ENCODE data around the gene MARCHF6.
"Not testable (repeated sequence)": the region's sequence is repeated elsewhere in the genome, so short reads cannot be mapped to it uniquely, and the experiment has no call there.

Gene MARCHF6

DNA sequence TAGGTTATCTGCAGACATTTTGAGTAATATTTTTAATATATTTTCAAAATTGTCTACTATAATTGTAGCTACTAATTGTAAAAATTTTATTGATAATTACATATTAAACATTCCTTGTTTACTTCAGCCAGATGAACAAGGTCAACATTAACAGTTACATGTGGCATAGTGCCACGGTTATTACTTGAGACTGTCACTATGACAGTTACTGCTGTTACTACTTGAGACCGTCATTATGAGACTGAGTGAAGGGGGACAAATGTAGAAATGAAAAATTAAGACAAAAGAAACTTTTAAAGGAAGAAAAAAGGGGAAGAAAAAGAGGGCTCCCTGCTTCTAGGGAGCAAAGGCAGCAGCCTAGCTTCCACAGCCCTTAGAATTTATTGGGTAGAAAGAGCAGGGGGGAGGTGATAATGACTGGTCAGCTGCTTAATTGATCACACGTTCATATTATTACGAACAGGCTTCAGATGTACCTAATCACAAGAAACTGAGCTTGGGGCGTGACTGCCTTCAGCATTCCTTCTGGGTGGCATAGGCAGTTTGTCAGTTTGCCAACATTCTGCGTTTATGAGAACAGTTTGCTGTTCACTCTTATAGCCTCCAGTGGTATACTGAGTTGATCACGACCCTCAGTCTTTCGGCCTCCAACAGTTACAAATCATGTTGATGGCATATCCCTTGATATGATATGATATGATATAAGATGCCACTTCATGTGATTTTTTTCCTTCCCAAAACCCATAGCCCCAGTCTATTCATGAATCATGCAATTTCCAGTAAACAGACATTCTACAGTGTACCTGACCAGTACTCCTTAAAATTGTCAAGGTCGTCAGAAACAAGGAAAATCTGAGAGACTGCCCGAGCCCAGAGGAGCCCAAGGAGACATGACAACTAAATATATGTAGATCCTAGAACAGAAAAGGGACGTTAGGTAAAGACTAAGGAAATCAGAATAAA is 13.1 kb downstream of the MARCHF6 start:
- Histone ChIP-seq H2AFZ (ENCODE audit: low read length, unreplicated experiment) (no peak overlapping the region), H3K27me3 (ENCODE audit: insufficient read depth, low read length) (no peaks in the 10 kb centered on the region), H3K79me2 (ENCODE audit: control insufficient read depth, insufficient read depth, low read length, unreplicated experiment) (peaks cover 91% of the 10 kb centered on the region), H3K4me1 (ENCODE audit: control insufficient read depth, insufficient read depth, low read length, unreplicated experiment) (peaks cover 8% of the 10 kb centered on the region), H3K27ac (ENCODE audit: low read depth, low read length) (no peak overlapping the region), H3K4me3 (ENCODE audit: low read depth, low read length) (no peak overlapping the region), H3K36me3 (ENCODE audit: insufficient read depth, low read length) (no peaks in the 10 kb centered on the region)

DNA sequence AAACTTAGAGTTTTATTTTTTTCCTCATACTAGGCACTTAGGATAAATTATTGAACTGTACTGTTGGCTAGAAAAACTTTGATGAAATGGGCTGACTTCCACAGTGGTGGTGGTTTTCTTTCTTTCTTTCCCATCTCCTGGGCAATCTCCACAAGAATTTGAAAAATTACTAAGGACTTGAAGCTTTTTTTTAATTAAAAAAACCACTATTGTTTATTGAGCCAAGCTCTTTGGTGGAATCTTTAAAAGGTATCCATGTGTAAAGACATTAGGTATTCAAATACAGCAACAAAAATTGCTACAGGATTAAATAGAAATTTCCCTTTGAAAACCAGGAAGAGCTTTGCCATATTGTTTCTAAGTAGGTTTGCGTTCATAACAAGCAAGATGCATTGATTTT is 14.1 kb downstream of the MARCHF6 start:
- Histone ChIP-seq H3K4me3 (ENCODE audit: low read depth, low read length) (no peak overlapping the region), H3K79me2 (ENCODE audit: control insufficient read depth, insufficient read depth, low read length, unreplicated experiment) (peaks cover 92% of the 10 kb centered on the region), H3K27me3 (ENCODE audit: insufficient read depth, low read length) (no peaks in the 10 kb centered on the region), H2AFZ (ENCODE audit: low read length, unreplicated experiment) (no peak overlapping the region), H3K27ac (ENCODE audit: low read depth, low read length) (no peak overlapping the region), H3K36me3 (ENCODE audit: insufficient read depth, low read length) (no peaks in the 10 kb centered on the region), H3K4me1 (ENCODE audit: control insufficient read depth, insufficient read depth, low read length, unreplicated experiment) (peaks cover 8% of the 10 kb centered on the region)

DNA sequence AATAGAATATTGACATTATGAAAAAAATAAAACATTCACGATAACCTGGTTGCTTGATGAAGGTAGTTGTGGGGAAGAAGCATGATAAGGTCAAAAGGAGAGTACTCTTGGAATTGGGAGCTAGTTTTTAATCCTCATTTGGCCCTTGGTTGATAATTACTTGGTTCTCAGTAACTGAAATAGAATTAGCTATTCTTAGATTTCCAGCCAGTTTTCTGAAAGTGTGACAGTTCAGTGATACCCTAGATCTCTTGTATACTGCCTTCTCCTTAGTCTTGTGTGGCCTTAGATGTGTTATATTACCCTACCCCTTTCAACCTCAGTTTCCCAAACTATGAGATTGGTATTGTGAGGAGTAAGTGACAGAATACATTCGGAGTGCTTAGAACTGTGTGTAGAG is 17.4 kb downstream of the MARCHF6 start:
- Histone ChIP-seq H3K79me2 (ENCODE audit: control insufficient read depth, insufficient read depth, low read length, unreplicated experiment) (peaks cover 85% of the 10 kb centered on the region), H3K4me1 (ENCODE audit: control insufficient read depth, insufficient read depth, low read length, unreplicated experiment) (peaks cover 8% of the 10 kb centered on the region)

DNA sequence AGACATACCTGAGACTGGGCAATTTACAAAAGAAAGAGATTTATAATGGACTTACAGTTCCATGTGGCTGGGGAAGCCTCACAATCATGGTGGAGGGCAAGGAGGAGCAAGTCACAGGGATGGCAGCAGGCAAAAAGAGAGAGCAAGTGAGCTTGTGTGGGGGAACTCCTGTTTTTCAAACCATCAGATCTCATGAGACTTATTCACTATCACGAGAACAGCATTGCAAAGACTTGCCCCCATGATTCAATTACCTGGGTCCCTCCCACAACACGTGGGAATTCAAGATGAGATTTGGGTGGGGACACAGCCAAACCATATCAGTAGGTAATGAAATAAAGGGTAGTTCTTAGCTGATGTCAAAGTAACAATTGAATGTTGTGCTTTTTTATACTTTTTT is 17.9 kb downstream of the MARCHF6 start:
- peaks cover 83% of the 10 kb centered on the region for H3K79me2 ChIP-seq (ENCODE audit: control insufficient read depth, insufficient read depth, low read length, unreplicated experiment)
- not testable (repeated sequence) for H3K27ac ChIP-seq (ENCODE audit: low read depth, low read length); H2AFZ ChIP-seq (ENCODE audit: low read length, unreplicated experiment); H3K4me1 ChIP-seq (ENCODE audit: control insufficient read depth, insufficient read depth, low read length, unreplicated experiment); H3K36me3 ChIP-seq (ENCODE audit: insufficient read depth, low read length); H3K27me3 ChIP-seq (ENCODE audit: insufficient read depth, low read length); H3K4me3 ChIP-seq (ENCODE audit: low read depth, low read length)

More for the DNA sequence above, 17.4 kb downstream of the MARCHF6 start:
- Histone ChIP-seq H3K27ac (ENCODE audit: low read depth, low read length) (no peak overlapping the region), H3K27me3 (ENCODE audit: insufficient read depth, low read length) (no peaks in the 10 kb centered on the region), H3K36me3 (ENCODE audit: insufficient read depth, low read length) (no peaks in the 10 kb centered on the region), H2AFZ (ENCODE audit: low read length, unreplicated experiment) (no peak overlapping the region), H3K4me3 (ENCODE audit: low read depth, low read length) (no peak overlapping the region)

DNA sequence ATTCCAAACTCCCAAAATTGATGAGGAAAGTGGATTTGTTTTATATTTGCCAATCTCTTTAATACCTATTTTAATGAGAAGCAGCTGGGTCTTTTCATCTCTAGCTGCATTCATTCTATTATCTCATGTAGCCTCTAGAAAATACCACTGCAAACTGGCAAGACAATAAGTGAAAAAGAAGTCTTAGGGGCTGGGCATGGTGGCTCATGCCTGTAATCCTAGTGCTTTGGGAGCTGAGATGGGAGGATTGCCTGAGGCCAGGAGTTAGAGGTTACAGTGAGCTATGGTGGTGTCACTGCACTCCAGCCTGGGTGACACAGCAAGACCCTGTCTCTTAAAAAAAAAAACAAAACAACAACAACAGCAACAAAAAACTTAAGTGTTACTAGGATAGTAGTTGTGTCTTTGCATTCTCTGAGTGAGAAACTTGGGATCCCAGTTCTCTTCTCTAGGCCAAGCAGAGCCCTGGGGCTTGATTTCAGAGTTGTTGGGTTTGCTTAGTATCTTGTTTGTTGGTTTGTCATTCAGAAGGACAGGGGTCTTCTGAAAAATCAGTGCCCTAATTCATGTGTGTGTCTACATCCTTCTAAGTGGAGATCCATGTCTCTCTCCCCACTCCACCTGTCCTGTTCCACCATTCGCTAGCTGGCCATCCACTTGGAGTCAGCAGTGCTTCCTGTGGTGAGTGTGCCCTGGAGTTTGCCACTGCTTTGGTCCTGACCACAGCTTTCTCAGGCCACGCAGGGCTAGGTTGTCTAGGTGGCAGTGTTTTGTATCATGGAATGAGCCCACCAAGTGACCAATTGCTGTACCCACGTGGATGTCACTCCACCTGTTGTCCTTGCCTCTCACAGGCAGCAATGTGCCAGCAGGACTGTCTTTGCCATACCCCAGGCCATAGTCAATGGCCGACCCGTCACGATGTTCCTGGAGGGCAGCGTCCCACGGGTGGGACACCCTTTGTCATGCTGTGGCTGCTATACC is 19.5 kb downstream of the MARCHF6 start:
- Histone ChIP-seq H3K36me3 (ENCODE audit: insufficient read depth, low read length) (no peaks in the 10 kb centered on the region), H3K27me3 (ENCODE audit: insufficient read depth, low read length) (no peaks in the 10 kb centered on the region), H3K4me3 (ENCODE audit: low read depth, low read length) (no peak overlapping the region), H3K79me2 (ENCODE audit: control insufficient read depth, insufficient read depth, low read length, unreplicated experiment) (peaks cover 82% of the 10 kb centered on the region), H3K4me1 (ENCODE audit: control insufficient read depth, insufficient read depth, low read length, unreplicated experiment) (no peaks in the 10 kb centered on the region), H2AFZ (ENCODE audit: low read length, unreplicated experiment) (no peak overlapping the region), H3K27ac (ENCODE audit: low read depth, low read length) (no peak overlapping the region)

DNA sequence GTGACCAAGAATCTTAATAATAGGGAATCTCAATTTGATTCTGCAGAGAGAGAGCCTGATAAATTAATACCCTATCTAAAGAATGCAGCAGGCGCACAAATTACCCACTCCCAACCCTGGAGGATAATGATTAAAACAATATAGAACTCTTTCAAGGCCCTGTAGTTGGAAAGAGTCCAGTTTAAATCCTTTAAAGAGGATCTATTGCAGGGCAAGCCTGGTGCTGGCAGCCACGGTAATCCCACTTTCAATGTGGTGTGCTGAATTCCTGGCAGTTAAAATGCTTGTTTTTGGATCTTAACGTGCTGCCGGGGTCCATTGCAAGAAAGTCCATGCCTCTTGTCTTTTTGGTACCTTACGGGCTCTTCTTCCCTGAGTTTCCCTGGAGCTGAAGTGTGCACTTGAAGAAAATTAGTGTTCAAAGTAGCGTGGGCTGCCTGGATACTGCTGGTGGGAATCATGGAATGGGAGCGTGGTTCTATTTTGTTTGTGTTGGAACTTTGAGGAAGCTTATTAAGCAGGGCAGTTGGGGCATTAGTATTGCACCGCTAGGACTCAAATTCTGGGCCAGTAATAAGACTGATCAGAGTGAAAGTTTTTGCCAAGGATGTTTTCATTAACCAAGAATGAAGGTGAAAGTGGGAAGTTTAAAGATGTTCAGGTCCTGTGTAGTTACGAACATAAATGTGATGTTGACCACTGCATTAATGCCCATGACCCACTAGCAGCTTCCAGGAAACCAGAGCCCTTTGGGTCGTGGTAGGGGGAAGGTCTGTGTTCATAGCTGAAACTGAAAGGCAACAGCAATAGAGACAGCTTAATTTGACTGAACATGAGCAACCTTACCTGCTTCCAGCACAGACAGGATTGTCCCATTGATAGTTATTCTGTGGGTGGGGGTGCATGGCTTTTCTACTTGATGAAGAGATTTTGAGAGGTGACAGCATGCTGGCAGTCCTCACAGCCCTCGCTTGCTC is 20.8 kb downstream of the MARCHF6 start:
- H3K27ac ChIP-seq (ENCODE audit: low read depth, low read length): no peak overlapping the region
- no peaks in the 10 kb centered on the region for H3K36me3 ChIP-seq (ENCODE audit: insufficient read depth, low read length)
- no peaks in the 10 kb centered on the region for H3K4me1 ChIP-seq (ENCODE audit: control insufficient read depth, insufficient read depth, low read length, unreplicated experiment)
- H2AFZ ChIP-seq (ENCODE audit: low read length, unreplicated experiment): no peak overlapping the region
- H3K79me2 ChIP-seq (ENCODE audit: control insufficient read depth, insufficient read depth, low read length, unreplicated experiment): peaks cover 77% of the 10 kb centered on the region
- H3K4me3 ChIP-seq (ENCODE audit: low read depth, low read length): no peak overlapping the region
- H3K27me3 ChIP-seq (ENCODE audit: insufficient read depth, low read length): no peaks in the 10 kb centered on the region

DNA sequence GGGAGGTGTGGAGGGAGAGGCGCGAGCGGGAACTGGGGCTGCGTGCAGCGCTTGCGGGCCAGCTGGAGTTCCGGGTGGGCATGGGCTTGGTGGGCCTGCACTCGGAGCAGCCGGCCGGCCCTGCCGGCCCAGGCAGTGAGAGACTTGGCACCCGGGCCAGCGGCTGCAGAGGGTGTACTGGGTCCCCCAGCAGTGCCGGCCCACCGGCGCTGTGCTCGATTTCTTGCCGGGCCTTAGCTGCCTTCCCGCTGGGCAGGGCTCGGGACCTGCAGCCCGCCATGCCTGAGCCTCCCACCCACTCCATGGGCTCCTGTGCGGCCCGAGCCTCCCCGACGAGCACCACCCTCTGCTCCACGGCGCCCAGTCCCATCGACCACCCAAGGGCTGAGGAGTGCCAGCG is 21.7 kb downstream of the MARCHF6 start:
- not testable (repeated sequence) for H3K27ac ChIP-seq (ENCODE audit: low read depth, low read length); H3K4me3 ChIP-seq (ENCODE audit: low read depth, low read length); H3K36me3 ChIP-seq (ENCODE audit: insufficient read depth, low read length); H3K4me1 ChIP-seq (ENCODE audit: control insufficient read depth, insufficient read depth, low read length, unreplicated experiment); H2AFZ ChIP-seq (ENCODE audit: low read length, unreplicated experiment); H3K27me3 ChIP-seq (ENCODE audit: insufficient read depth, low read length)
- H3K79me2 ChIP-seq (ENCODE audit: control insufficient read depth, insufficient read depth, low read length, unreplicated experiment): peaks cover 72% of the 10 kb centered on the region

DNA sequence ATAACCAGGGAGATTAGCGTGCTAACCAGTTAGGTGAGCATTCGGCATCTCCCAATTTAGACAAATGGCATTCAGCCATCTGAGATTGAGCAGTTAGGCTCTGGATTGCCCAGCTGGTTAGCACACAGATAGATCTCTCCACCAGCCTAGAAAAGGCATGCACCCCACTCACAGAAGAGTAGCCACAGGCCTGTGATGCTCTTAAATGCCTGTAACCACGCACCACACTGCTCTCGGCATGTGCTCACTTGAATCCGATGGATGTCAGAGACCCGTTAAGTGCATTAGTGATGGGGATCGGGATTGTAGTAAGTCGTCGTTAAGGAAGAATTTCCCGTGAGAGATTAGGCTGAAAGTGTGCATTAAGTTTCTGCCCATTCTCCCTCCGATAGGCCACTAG is 23.0 kb downstream of the MARCHF6 start:
- Histone ChIP-seq H3K27me3 (ENCODE audit: insufficient read depth, low read length) (no peaks in the 10 kb centered on the region), H2AFZ (ENCODE audit: low read length, unreplicated experiment) (no peak overlapping the region), H3K27ac (ENCODE audit: low read depth, low read length) (no peak overlapping the region), H3K4me3 (ENCODE audit: low read depth, low read length) (no peak overlapping the region), H3K79me2 (ENCODE audit: control insufficient read depth, insufficient read depth, low read length, unreplicated experiment) (peaks cover 71% of the 10 kb centered on the region), H3K4me1 (ENCODE audit: control insufficient read depth, insufficient read depth, low read length, unreplicated experiment) (peaks cover 5% of the 10 kb centered on the region), H3K36me3 (ENCODE audit: insufficient read depth, low read length) (no peaks in the 10 kb centered on the region)

DNA sequence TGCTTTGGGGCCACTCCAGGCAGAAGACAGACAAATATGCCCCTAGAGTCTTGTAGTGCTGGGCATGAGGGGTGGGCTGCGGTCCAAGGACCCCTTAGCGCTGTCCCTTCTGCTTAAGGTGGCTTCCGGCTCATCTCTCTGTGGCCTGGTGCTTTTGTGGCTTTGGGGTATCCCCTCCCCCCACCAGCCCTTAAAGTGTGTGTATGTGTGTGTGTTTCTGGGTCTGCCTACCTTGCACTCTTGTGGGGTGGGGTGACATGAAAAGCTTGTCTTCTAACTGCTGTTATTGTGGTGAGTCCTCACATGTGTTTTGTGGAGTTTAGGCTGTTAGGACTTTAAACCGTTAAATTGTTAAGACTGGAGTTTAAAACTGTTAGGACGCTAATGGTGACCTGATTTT is 23.6 kb downstream of the MARCHF6 start:
- Histone ChIP-seq H3K4me3 (ENCODE audit: low read depth, low read length) (no peak overlapping the region), H3K27ac (ENCODE audit: low read depth, low read length) (no peak overlapping the region), H3K79me2 (ENCODE audit: control insufficient read depth, insufficient read depth, low read length, unreplicated experiment) (peaks cover 70% of the 10 kb centered on the region), H3K27me3 (ENCODE audit: insufficient read depth, low read length) (no peaks in the 10 kb centered on the region), H2AFZ (ENCODE audit: low read length, unreplicated experiment) (no peak overlapping the region), H3K36me3 (ENCODE audit: insufficient read depth, low read length) (peaks cover 5% of the 10 kb centered on the region; the same call in 1 of the 2 replicates), H3K4me1 (ENCODE audit: control insufficient read depth, insufficient read depth, low read length, unreplicated experiment) (peaks cover 8% of the 10 kb centered on the region)

DNA sequence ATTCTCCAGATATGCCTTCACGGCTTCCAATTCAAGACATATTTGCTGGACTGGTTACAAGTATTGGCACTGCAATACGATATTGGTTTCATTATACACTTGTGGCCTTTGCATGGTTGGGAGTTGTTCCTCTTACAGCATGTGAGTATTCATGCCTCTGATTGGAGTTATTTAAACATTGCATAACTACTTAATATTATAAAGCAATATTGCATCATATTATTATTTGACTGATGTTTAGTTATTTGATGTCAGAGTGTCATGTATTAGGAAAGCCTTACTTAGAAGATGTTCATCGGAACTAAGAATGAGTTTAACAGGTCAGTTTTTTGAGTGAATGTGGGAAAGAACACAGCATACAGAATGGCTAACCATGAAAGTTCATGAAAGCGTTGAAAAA is 28.3 kb downstream of the MARCHF6 start:
- Histone ChIP-seq H3K27me3 (ENCODE audit: insufficient read depth, low read length) (no peaks in the 10 kb centered on the region), H3K4me3 (ENCODE audit: low read depth, low read length) (no peak overlapping the region), H3K79me2 (ENCODE audit: control insufficient read depth, insufficient read depth, low read length, unreplicated experiment) (peaks cover 45% of the 10 kb centered on the region), H3K4me1 (ENCODE audit: control insufficient read depth, insufficient read depth, low read length, unreplicated experiment) (peaks cover 8% of the 10 kb centered on the region), H2AFZ (ENCODE audit: low read length, unreplicated experiment) (no peak overlapping the region), H3K36me3 (ENCODE audit: insufficient read depth, low read length) (peaks cover 16% of the 10 kb centered on the region), H3K27ac (ENCODE audit: low read depth, low read length) (no peak overlapping the region)

Measured in ACC112 (cell line).